Karpas-422 (cell line): ENCODE measurements around the gene ABCB8. TPM values are rescaled to one million over a fixed set of nuclear protein-coding genes. Genes with fewer than 3 reads are reported as not detected.
"Not testable (repeated sequence)": the region's sequence is repeated elsewhere in the genome, so short reads cannot be mapped to it uniquely, and the experiment has no call there.

Source experiments
- DNase-seq: peaks from one replicate; pipeline ENCODE4 v3.0.0-alpha.2; 2015
- H2AFZ ChIP-seq: fragments of 200-600 bp; sonication (generic); 2 replicates; pipeline ENCODE4 v1.6.1; 2014; ENCODE audit warnings: antibody characterized with exemption, low read length, mixed read lengths
- H3K27ac ChIP-seq: fragments of 200-600 bp; sonication (generic); 2 replicates; pipeline ENCODE4 v1.5.1; 2014; ENCODE audit warnings: mild to moderate bottlenecking, low read length, moderate library complexity
- H3K27me3 ChIP-seq: fragments of 200-600 bp; sonication (generic); 2 replicates; pipeline ENCODE4 v1.6.1; 2014; ENCODE audit warnings: low read length, mixed read lengths
- H3K36me3 ChIP-seq: fragments of 200-600 bp; sonication (generic); 2 replicates; pipeline ENCODE4 v1.6.1; 2014; ENCODE audit warnings: low read length, mixed read lengths; ENCODE audit not compliant: insufficient read depth
- H3K4me1 ChIP-seq: fragments of 200-600 bp; sonication (generic); 2 replicates; pipeline ENCODE4 v1.6.1; 2014; ENCODE audit warnings: mild to moderate bottlenecking, low read length, mixed read lengths
- H3K4me2 ChIP-seq: fragments of 200-600 bp; sonication (generic); 2 replicates; pipeline ENCODE4 v1.6.1; 2014; ENCODE audit warnings: low read length, low read depth, mild to moderate bottlenecking; ENCODE audit not compliant: poor library complexity, severe bottlenecking
- H3K4me3 ChIP-seq: fragments of 200-600 bp; sonication (generic); 2 replicates; pipeline ENCODE4 v1.5.1; 2014; ENCODE audit warnings: mild to moderate bottlenecking, antibody characterized with exemption, low read length, mixed read lengths
- H3K79me2 ChIP-seq: fragments of 200-600 bp; sonication (generic); 2 replicates; pipeline ENCODE4 v1.6.1; 2014; ENCODE audit warnings: mild to moderate bottlenecking, low read length, mixed read lengths
- H3K9ac ChIP-seq: fragments of 200-600 bp; sonication (generic); 2 replicates; pipeline ENCODE4 v1.6.0; 2014; ENCODE audit warnings: low read length
- H3K9me2 ChIP-seq: fragments of 200-600 bp; sonication (generic), shearing (Covaris generic); replicated peaks from 2 replicates; pipeline ENCODE4 v1.6.0; 2014; ENCODE audit warnings: mild to moderate bottlenecking, low read length, moderate library complexity; ENCODE audit not compliant: insufficient read depth
- H3K9me3 ChIP-seq: fragments of 300-700, 200-600 bp; sonication (generic); 2 replicates; pipeline ENCODE4 v1.6.1; 2014; ENCODE audit warnings: low read length, mixed read lengths
- H4K20me1 ChIP-seq: fragments of 200-600 bp; sonication (generic); 2 replicates; pipeline ENCODE4 v1.6.1; 2014; ENCODE audit warnings: mild to moderate bottlenecking, antibody characterized with exemption, low read length, low read depth; ENCODE audit not compliant: insufficient read depth
- total RNA-seq: library from RNA; depleted of rRNA; stranded (reverse); fragments of >200 nt; shearing (Covaris generic); gene quantifications from 2 replicates; pipeline ENCODE4 v1.2.3, GENCODE V29; 2014; ENCODE audit warnings: low replicate concordance

Gene ABCB8
- total RNA-seq, 1 experiment from 2014 or later: 19.0 TPM

- Histone ChIP-seq H3K9me3 (no peaks in the 10 kb centered on the region), H3K27me3 (no peaks in the 10 kb centered on the region), H2AFZ (no peak overlapping the region), H3K79me2 (no peaks in the 10 kb centered on the region), H3K9me2 (no peaks in the 10 kb centered on the region), H3K9ac (no peak overlapping the region), H4K20me1 (no peaks in the 10 kb centered on the region), H3K4me2 (no peak overlapping the region), H3K36me3 (no peaks in the 10 kb centered on the region), H3K4me1 (peaks cover 18% of the 10 kb centered on the region), H3K27ac (no peak overlapping the region), H3K4me3 (no peak overlapping the region)
- no peak for DNase-seq
Observed at GRCh38 chr7:151019130-151019447, 9.2 kb upstream of the ABCB8 start.

GRCh38 chr7:151020231-151020630, 8.0 kb upstream of the ABCB8 start:
- peaks cover 14% of the 10 kb centered on the region for H3K4me1 ChIP-seq
- no peaks in the 10 kb centered on the region for H3K9me2 ChIP-seq
- no peak for DNase-seq
- H3K4me3 ChIP-seq: no peak overlapping the region
- no peak overlapping the region for H3K27ac ChIP-seq
- no peaks in the 10 kb centered on the region for H3K27me3 ChIP-seq
- no peaks in the 10 kb centered on the region for H4K20me1 ChIP-seq
- H2AFZ ChIP-seq: no peak overlapping the region
- H3K36me3 ChIP-seq: no peaks in the 10 kb centered on the region
- H3K9me3 ChIP-seq: no peaks in the 10 kb centered on the region
- H3K79me2 ChIP-seq: no peaks in the 10 kb centered on the region
- H3K9ac ChIP-seq: no peak overlapping the region
- H3K4me2 ChIP-seq: no peak overlapping the region

- no peaks in the 10 kb centered on the region for H3K9me3 ChIP-seq
- H3K9me2 ChIP-seq: no peaks in the 10 kb centered on the region
- H2AFZ ChIP-seq: no peak overlapping the region
- H3K36me3 ChIP-seq: no peaks in the 10 kb centered on the region
- H3K9ac ChIP-seq: no peak overlapping the region
- no peaks in the 10 kb centered on the region for H3K79me2 ChIP-seq
- no peak overlapping the region for H3K4me2 ChIP-seq
- H3K4me1 ChIP-seq: peaks cover 26% of the 10 kb centered on the region
- H3K4me3 ChIP-seq: no peak overlapping the region
- H3K27ac ChIP-seq: no peak overlapping the region
- H3K27me3 ChIP-seq: no peaks in the 10 kb centered on the region
- no peaks in the 10 kb centered on the region for H4K20me1 ChIP-seq
- DNase-seq: no peak
Observed at GRCh38 chr7:151023232-151023631, 5.0 kb upstream of the ABCB8 start.

GRCh38 chr7:151024435-151025056, 3.7 kb upstream of the ABCB8 start, which contains the start of gene ATG9B:
Gene ATG9B (minus strand): TSS chr7:151024494. CDS start chr7:151024423, 71 bp downstream.
- no peak within 1 kb of the TSS for H3K4me3 ChIP-seq
- H3K9me3 ChIP-seq: no peaks in the 10 kb centered on the region
- no peak for DNase-seq
- no peaks in the 10 kb centered on the region for H3K36me3 ChIP-seq
- no peaks in the 10 kb centered on the region for H3K9me2 ChIP-seq
- H3K4me1 ChIP-seq: peaks cover 31% of the 10 kb centered on the region
- H3K27ac ChIP-seq: no peak within 1 kb of the TSS
- no peak within 1 kb of the TSS for H2AFZ ChIP-seq
- H3K79me2 ChIP-seq: peaks cover 9% of the 10 kb centered on the region
- no peaks in the 10 kb centered on the region for H4K20me1 ChIP-seq
- no peak within 1 kb of the TSS for H3K4me2 ChIP-seq
- no peaks in the 10 kb centered on the region for H3K27me3 ChIP-seq
- H3K9ac ChIP-seq: no peak within 1 kb of the TSS

- Histone ChIP-seq H3K27me3 (no peaks in the 10 kb centered on the region), H3K9ac (no peak overlapping the region), H3K4me2 (no peak overlapping the region), H2AFZ (no peak overlapping the region), H3K9me3 (no peaks in the 10 kb centered on the region), H3K36me3 (no peaks in the 10 kb centered on the region), H3K27ac (no peak overlapping the region), H3K9me2 (no peaks in the 10 kb centered on the region), H3K4me3 (no peak overlapping the region), H3K79me2 (peaks cover 14% of the 10 kb centered on the region), H3K4me1 (peaks cover 36% of the 10 kb centered on the region), H4K20me1 (no peaks in the 10 kb centered on the region)
- DNase-seq: no peak
Observed at GRCh38 chr7:151025924-151026671, 2.2 kb upstream of the ABCB8 start.

- H3K9ac ChIP-seq: peak overlapping the region; percentile 57; the same call in 1 of the 2 replicates
- H3K4me2 ChIP-seq: peak overlapping the region; percentile 84
Observed at GRCh38 chr7:151026771-151027727, 1.2 kb upstream of the ABCB8 start.

GRCh38 chr7:151027728-151028130, 521 bp upstream of the ABCB8 start:
- not testable (repeated sequence) for H3K9me3 ChIP-seq
- H2AFZ ChIP-seq: peak overlapping the region; percentile 70
- peak overlapping the region; percentile 84 for H3K4me2 ChIP-seq

More at GRCh38 chr7:151026771-151027727, 1.2 kb upstream of the ABCB8 start:
- not testable (repeated sequence) for H2AFZ ChIP-seq, H4K20me1 ChIP-seq, H3K9me2 ChIP-seq, H3K36me3 ChIP-seq, H3K27me3 ChIP-seq, H3K9me3 ChIP-seq, H3K27ac ChIP-seq
- peak overlapping the region; percentile 84 for H3K4me3 ChIP-seq
- DNase-seq: peak; percentile 75
- peaks cover 14% of the 10 kb centered on the region for H3K79me2 ChIP-seq
- peaks cover 36% of the 10 kb centered on the region for H3K4me1 ChIP-seq

More at GRCh38 chr7:151027728-151028130, 521 bp upstream of the ABCB8 start:
- not testable (repeated sequence) for H3K36me3 ChIP-seq, DNase-seq, H3K9me2 ChIP-seq, H4K20me1 ChIP-seq, H3K27me3 ChIP-seq, H3K27ac ChIP-seq
- Histone ChIP-seq H3K9ac (peak overlapping the region; percentile 57), H3K4me3 (peak overlapping the region; percentile 84), H3K79me2 (peaks cover 14% of the 10 kb centered on the region), H3K4me1 (peaks cover 36% of the 10 kb centered on the region)
